Measurements from ENCODE around the gene PANK1.

DNA sequence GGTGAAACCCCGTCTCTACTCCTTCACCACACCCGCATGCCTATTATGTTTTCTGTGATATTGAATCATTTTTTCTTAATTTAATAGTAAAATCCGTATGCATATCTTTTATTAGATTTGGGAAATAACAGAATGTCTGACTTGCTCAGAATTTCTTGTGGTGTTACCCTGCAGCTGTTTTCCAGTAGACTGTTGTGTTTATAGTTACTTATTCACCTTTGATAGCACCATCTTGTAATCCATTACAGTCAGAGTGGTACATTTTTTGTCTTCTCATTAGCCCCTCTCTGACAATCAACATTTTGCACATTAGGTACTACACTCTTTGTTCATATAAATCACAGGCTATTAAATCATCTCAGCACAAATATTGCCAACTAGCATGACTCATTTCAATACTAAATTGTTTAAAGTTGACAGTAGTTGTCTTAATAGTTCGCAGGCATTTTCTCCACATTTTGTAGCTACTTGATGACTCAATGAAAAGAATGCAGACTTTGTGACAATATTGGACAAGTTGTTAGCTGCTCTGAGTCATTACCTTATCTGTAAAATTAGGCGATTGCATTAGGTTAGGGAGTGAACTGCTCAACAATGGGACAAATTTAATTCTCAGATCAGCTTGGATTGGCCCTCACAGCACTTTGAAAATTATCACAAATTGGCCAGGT is 91.8 kb downstream of the PANK1 start:
- TF ChIP-seq, protein P1, sequence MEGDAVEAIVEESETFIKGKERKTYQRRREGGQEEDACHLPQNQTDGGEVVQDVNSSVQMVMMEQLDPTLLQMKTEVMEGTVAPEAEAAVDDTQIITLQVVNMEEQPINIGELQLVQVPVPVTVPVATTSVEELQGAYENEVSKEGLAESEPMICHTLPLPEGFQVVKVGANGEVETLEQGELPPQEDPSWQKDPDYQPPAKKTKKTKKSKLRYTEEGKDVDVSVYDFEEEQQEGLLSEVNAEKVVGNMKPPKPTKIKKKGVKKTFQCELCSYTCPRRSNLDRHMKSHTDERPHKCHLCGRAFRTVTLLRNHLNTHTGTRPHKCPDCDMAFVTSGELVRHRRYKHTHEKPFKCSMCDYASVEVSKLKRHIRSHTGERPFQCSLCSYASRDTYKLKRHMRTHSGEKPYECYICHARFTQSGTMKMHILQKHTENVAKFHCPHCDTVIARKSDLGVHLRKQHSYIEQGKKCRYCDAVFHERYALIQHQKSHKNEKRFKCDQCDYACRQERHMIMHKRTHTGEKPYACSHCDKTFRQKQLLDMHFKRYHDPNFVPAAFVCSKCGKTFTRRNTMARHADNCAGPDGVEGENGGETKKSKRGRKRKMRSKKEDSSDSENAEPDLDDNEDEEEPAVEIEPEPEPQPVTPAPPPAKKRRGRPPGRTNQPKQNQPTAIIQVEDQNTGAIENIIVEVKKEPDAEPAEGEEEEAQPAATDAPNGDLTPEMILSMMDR (IDR thresholded peaks at IDR 0.05), result no peak
- TF ChIP-seq EZH2phosphoT487 (IDR thresholded peaks at IDR 0.05) (no peak), EZH2 (IDR thresholded peaks at IDR 0.05) (no peak)
